Measurements from ENCODE around the gene POLE.

DNA sequence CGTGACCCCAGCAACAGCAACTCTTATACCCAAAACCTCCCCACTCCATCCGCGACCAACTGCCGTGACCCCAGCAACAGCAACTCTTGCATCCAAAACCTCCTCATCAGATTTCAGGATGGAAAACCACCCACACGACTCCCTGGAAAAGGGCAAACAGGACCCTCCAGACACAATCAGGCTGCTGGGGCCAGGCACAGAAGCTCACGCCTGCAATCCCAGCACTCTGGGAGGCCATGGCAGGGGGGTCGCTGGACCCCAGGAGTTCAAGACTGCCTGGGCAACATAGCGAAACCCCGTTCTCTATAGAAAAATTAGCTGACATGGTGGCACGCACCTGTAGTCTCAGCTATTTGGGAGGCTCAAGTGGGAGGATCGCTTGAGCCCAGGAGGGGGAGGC lies 43.2 kb upstream of the POLE start:
- TF ChIP-seq, protein P1, sequence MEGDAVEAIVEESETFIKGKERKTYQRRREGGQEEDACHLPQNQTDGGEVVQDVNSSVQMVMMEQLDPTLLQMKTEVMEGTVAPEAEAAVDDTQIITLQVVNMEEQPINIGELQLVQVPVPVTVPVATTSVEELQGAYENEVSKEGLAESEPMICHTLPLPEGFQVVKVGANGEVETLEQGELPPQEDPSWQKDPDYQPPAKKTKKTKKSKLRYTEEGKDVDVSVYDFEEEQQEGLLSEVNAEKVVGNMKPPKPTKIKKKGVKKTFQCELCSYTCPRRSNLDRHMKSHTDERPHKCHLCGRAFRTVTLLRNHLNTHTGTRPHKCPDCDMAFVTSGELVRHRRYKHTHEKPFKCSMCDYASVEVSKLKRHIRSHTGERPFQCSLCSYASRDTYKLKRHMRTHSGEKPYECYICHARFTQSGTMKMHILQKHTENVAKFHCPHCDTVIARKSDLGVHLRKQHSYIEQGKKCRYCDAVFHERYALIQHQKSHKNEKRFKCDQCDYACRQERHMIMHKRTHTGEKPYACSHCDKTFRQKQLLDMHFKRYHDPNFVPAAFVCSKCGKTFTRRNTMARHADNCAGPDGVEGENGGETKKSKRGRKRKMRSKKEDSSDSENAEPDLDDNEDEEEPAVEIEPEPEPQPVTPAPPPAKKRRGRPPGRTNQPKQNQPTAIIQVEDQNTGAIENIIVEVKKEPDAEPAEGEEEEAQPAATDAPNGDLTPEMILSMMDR (IDR thresholded peaks at IDR 0.05), result no peak
- no peak for TF ChIP-seq POLR2A (IDR thresholded peaks at IDR 0.05)

Data from lower leg skin (tissue), 3 donors.